Hepatocyte (in vitro differentiated cells): Measurements from ENCODE around the gene DDIAS.

Source experiments
- EZH2phosphoT487 ChIP-seq: fragments of 200-600 bp; sonication (generic); IDR thresholded peaks from one replicate; pipeline ENCODE4 v1.6.1; 2018; ENCODE audit warnings: antibody characterized with exemption, mild to moderate bottlenecking, low read depth, moderate library complexity; ENCODE audit not compliant: unreplicated experiment, severe bottlenecking
- TF ChIP-seq, protein P1 (sequence below): fragments of 200-600 bp; sonication (generic); IDR thresholded peaks from 2 replicates; pipeline ENCODE4 v1.5.1; 2016; ENCODE audit warnings: antibody characterized with exemption, mild to moderate bottlenecking; ENCODE audit not compliant: poor library complexity

DNA sequence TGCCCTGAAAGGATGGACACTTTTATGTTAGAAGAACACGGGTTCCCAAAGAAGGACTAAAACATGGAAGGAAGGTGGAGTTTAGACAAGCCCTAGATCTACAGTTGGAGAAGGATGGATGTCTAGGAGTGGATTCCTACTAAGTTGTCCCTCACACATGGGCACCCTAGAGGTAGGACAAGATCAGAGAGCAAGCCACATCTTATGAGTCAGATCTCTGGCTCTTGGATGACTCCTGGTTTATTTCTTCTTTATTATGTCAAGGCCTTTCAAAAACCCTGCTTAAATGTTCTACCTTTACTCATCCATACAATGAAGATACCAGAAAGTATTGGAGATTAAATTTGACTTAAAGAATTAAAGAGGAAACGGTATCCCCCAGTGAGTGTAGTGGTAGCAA, 35.7 kb upstream of the DDIAS start:
- TF ChIP-seq, protein P1, sequence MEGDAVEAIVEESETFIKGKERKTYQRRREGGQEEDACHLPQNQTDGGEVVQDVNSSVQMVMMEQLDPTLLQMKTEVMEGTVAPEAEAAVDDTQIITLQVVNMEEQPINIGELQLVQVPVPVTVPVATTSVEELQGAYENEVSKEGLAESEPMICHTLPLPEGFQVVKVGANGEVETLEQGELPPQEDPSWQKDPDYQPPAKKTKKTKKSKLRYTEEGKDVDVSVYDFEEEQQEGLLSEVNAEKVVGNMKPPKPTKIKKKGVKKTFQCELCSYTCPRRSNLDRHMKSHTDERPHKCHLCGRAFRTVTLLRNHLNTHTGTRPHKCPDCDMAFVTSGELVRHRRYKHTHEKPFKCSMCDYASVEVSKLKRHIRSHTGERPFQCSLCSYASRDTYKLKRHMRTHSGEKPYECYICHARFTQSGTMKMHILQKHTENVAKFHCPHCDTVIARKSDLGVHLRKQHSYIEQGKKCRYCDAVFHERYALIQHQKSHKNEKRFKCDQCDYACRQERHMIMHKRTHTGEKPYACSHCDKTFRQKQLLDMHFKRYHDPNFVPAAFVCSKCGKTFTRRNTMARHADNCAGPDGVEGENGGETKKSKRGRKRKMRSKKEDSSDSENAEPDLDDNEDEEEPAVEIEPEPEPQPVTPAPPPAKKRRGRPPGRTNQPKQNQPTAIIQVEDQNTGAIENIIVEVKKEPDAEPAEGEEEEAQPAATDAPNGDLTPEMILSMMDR: no peak
- TF ChIP-seq EZH2phosphoT487: no peak
